GM12878 (cell line): ENCODE data around the gene DNAI2.

Experiments
- BHLHE40 ChIP-seq, 2 experiments: fragments of 450-650 bp in 1 of 2; IDR thresholded peaks; 2 replicates each; pipeline ENCODE4 v1.6.1; 2011 to 2017; ENCODE audit warnings: low read depth in 2 of 2, borderline replicate concordance in 1 of 2, improper control_type of control experiment in 1 of 2, low read length in 1 of 2, mild to moderate bottlenecking in 1 of 2
- CEBPZ ChIP-seq: fragments of 150-350 bp; IDR thresholded peaks from 2 replicates; pipeline ENCODE4 v1.6.1; 2016; ENCODE audit warnings: low read depth, low read length
- CHD1 ChIP-seq: IDR thresholded peaks from 2 replicates; pipeline ENCODE4 v1.6.1; 2012; ENCODE audit warnings: low read depth, low read length, improper control_type of control experiment
- CTCF ChIP-seq, 3 experiments: IDR thresholded peaks in 2 of 3; conservative IDR thresholded peaks in 1 of 3; 2 replicates each; pipeline ENCODE4 v1.5.1; 2011; ENCODE audit warnings: low read depth in 3 of 3, low read length in 3 of 3, mild to moderate bottlenecking in 3 of 3, control low read depth in 2 of 3, moderate library complexity in 2 of 3, inconsistent platforms in 1 of 3, mixed read lengths in 1 of 3; ENCODE audit not compliant: control insufficient read depth in 2 of 3, insufficient read depth in 1 of 3; ENCODE audit errors: extremely low read depth in 1 of 3
- ESRRA ChIP-seq: IDR thresholded peaks from 2 replicates; pipeline ENCODE4 v1.6.1; 2012; ENCODE audit warnings: mild to moderate bottlenecking, low read length, improper control_type of control experiment
- ETV6 ChIP-seq, 2 experiments: fragments of 450-650 bp in 1 of 2; IDR thresholded peaks in 1 of 2; conservative IDR thresholded peaks in 1 of 2; 2 replicates each; pipeline ENCODE4 v1.6.1; 2014; ENCODE audit warnings: antibody characterized with exemption in 1 of 2, borderline replicate concordance in 1 of 2, low read depth in 1 of 2, mild to moderate bottlenecking in 1 of 2, moderate library complexity in 1 of 2
- EZH2 ChIP-seq: IDR thresholded peaks from 2 replicates; pipeline ENCODE4 v1.6.1; 2012; ENCODE audit warnings: low read depth, mild to moderate bottlenecking, control low read depth, inconsistent platforms, low read length, borderline replicate concordance; ENCODE audit not compliant: control insufficient read depth
- MEF2B ChIP-seq: fragments of 450-650 bp; IDR thresholded peaks from 2 replicates; pipeline ENCODE4 v1.6.1; 2018; ENCODE audit warnings: mild to moderate bottlenecking, moderate library complexity; ENCODE audit not compliant: partially characterized antibody, poor library complexity, severe bottlenecking
- TAF1 ChIP-seq: IDR thresholded peaks from 2 replicates; pipeline ENCODE4 v1.6.1; 2011; ENCODE audit warnings: mild to moderate bottlenecking, low read depth, low read length, borderline replicate concordance
- TCF12 ChIP-seq: IDR thresholded peaks from 2 replicates; pipeline ENCODE4 v1.6.1; 2011; ENCODE audit warnings: low read depth, mild to moderate bottlenecking, low read length
- ZNF274 ChIP-seq: IDR thresholded peaks from one replicate; pipeline ENCODE4 v1.8.0; 2011; ENCODE audit not compliant: insufficient read length, insufficient read depth
- ZNF384 ChIP-seq: IDR thresholded peaks from 2 replicates; pipeline ENCODE4 v1.6.1; 2012; ENCODE audit warnings: low read depth, mild to moderate bottlenecking, low read length, improper control_type of control experiment, borderline replicate concordance

GRCh38 chr17:74358697-74359096 lies 84.7 kb downstream of the DNAI2 start:
- no peak for TF ChIP-seq ESRRA
- no peak for TF ChIP-seq ETV6 (conservative IDR thresholded peaks at IDR 0.05 in 1 of 2, IDR thresholded peaks at IDR 0.05 in 1 of 2; ENCODE audit: borderline replicate concordance in 1 of 2, low read depth in 1 of 2)
- TF ChIP-seq CTCF (IDR thresholded peaks at IDR 0.05 in 2 of 3, conservative IDR thresholded peaks at IDR 0.05 in 1 of 3; ENCODE audit: control insufficient read depth in 2 of 3, extremely low read depth in 1 of 3, insufficient read depth in 1 of 3, low read depth in 3 of 3, low read length in 3 of 3): no peak
- no peak for TF ChIP-seq CHD1
- TF ChIP-seq CEBPZ: no peak
- TF ChIP-seq TAF1: no peak
- no peak for TF ChIP-seq EZH2
- TF ChIP-seq ZNF384: no peak
- TF ChIP-seq TCF12: no peak
- no peak for TF ChIP-seq MEF2B
- TF ChIP-seq ZNF274: no peak
- no peak for TF ChIP-seq BHLHE40 (IDR thresholded peaks at IDR 0.05; ENCODE audit: borderline replicate concordance in 1 of 2, low read depth in 2 of 2, low read length in 1 of 2)
